ENCODE results near the gene MICALL2. TPM values are rescaled to one million over a fixed set of nuclear protein-coding genes. Genes with fewer than 3 reads are reported as not detected.

The MICALL2 gene
- total RNA-seq: 10 to 100 TPM; 68.6 to 83.2 TPM
- long read RNA-seq, partial matches to known transcripts: 42 of 71 reads
- long read RNA-seq, other reads (novel, unspliced or antisense): 21 of 71 reads

DNA sequence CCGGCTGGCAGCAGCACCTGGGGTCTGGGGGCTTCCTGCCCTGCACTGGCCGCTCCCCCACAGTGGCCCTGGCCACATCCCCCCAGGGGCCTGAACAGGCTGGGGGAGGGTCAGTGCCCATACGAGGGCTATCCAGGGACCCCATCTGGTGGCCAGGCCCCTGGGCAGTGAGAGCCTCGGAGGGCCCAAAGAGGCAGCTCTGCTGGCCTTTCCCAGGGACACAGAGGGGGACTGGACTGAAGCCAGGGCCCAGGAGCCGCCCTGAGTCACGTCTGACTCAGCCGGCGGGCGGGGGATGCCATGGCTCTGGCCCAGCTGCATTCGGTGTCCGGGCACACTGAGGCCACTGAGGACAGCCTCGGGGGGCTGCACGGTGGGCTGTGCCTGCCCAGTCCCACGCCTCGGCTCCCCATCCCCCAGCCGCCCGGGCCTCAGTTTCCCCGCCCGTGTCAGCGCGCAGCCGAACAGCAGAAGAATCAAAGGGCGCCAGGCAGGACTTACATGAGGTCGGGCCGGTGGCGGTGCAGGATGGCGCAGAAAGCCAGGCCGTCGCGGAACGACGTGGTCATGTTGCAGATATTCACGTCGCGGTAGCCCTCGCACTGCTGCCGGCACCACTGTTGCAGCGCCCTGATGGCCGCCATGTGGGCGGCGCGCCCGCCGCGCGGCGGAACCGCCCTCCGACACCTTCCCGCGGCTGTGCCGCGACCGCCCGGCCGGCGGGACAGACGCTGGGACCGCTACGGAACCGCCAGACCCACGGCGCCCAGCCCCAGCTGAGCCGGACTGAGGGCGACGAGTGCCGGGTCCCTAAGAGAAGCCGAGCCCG lies at the start of gene MICALL2:
TSS of gene MICALL2 (minus strand) at position 788 of the 829 bp plus-strand sequence. CDS start at position 644, 144 bp downstream.
- intact Hi-C loops (cut with DNase I, micrococcal nuclease): no loop called here
- DNase-seq: peak; percentile 81 to 83
- ATAC-seq: peak; percentile 13

- intact Hi-C loops (cut with DNase I, micrococcal nuclease): no loop called here
- ATAC-seq (no peak), DNase-seq (no peak)
These were observed 49.0 kb upstream of the MICALL2 start for GRCh38 chr7:1508277-1508758.

GRCh38 chr7:1505731-1506550 lies 46.7 kb upstream of the MICALL2 start:
- intact Hi-C loops (cut with DNase I, micrococcal nuclease): no loop called here
- ATAC-seq: no peak

DNA sequence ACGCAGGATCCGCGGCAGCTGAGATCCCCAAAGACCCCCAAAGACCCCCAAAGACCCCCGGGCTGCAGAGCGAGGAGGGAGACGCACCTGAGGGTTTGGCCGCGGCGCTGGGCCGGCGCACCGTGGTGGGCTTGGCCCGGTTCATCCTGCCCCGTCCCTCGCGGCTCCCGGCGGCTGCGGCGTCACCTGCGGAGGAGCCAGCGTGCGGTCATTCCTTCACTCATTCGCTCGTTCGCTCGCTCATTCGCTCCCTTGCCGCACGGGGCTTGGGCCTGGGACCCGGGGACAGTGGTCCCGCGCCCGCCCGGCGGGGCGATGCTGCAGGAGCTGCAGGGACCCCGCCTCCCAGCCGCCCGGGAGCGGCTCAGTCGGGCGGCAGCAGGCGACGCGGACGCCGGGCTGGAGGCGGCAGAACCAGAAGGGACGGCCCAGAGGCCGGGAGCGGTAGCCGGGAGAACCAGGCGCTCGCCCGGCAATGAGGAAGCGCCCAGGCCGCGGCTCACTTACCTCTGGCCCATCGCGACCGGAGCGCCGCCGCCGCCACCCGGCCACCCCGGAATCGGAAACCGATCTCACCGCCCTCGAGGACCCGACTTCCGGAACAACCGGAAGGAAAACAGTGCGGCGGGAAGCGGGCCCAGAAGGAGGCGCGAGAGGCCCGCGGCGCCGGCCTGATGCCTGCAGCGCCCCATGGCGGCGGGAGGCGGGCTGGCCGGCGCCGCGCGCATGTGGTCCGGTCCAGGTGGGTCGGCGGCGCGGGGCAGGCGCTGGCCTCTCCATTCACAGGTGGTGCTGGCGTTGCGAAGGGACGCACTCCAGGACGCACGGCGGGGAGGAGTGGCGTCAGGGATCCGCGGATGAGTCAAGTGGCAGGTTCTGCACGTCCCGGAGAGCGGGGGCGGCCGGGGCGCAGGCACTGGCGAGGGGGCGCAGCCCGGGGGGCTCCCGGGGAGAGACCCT lies 44.8 kb upstream of the MICALL2 start, which contains the start of gene INTS1:
TSS of gene INTS1 (minus strand) at position 574 of the 960 bp plus-strand sequence. CDS start at position 145, 429 bp downstream.
- DNase-seq (peak; percentile 91 to 93), ATAC-seq (peak; percentile 86)
- intact Hi-C loops (cut with DNase I, micrococcal nuclease): no loop called here

More at GRCh38 chr7:1505731-1506550, 46.7 kb upstream of the MICALL2 start:
- DNase-seq: peak in 1 of 2 donors; percentile 39

GRCh38 chr7:1503390-1503789 lies 44.1 kb upstream of the MICALL2 start:
- intact Hi-C loops (cut with DNase I, micrococcal nuclease): no loop called here
- DNase-seq: no peak
- ATAC-seq: no peak

DNA sequence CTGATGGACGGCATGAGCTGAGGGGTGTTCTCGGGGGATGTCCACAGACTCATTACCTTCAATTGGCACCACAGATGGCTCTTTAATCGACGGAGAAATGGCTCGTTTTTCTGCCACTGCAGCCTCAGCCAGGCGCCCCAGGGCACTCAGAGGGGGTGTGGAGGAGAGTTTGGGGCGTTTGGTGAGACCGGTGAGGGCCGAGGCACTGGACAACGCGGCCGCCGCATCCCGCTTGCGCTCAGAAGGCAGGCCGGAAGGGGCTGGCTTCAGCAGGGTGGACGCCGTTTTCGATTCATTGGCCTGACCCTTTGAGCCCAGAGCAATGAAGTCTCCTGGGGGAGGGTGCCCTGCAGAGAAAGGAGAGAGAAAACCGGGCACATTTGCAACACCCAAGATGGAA lies 43.6 kb upstream of the MICALL2 start:
- ATAC-seq (no peak), DNase-seq (no peak)
- intact Hi-C loops (cut with DNase I, micrococcal nuclease): no loop called here

DNA sequence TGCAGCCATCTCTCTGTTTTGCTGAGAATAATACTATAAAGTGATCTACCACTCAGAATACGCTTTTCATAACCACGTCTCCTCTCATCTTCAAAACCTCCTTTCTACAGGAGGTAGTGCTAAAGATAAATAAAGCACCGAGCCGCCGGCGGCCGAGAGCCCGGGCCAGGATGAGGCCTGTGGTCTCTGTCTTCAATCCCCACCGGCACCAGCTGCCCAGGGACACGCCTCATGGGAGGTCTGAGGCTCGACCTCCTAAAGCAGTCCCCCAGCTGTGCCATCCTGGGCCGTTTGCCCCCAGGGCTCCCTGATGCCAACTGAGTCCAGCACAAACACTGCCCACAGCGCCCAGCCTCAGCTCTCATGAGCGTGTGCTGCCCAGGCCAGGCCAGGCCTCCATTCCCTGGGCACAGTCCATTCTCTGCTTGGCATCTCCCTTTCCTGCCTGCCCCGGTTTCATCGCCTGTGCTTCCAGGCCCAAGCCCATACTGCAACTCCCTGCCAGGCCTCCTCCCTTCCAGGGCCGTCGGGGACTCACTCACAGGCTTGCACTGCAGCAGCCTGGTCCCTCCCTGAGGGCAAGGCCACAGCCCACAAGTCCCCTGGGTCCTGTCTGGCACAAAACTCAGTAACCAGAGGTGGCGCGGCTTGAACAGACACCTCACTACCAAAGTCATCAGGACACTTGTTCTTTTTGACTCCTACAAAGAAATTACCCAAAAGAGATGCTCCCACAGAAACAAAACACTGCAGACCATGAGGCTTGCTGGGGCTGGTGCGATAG lies 42.4 kb upstream of the MICALL2 start:
- intact Hi-C loops (cut with DNase I, micrococcal nuclease): no loop called here
- DNase-seq (no peak), ATAC-seq (no peak)

GRCh38 chr7:1500064-1500807 lies 41.0 kb upstream of the MICALL2 start:
- DNase-seq: no peak
- intact Hi-C loops (cut with DNase I, micrococcal nuclease): no loop called here
- ATAC-seq: no peak

DNA sequence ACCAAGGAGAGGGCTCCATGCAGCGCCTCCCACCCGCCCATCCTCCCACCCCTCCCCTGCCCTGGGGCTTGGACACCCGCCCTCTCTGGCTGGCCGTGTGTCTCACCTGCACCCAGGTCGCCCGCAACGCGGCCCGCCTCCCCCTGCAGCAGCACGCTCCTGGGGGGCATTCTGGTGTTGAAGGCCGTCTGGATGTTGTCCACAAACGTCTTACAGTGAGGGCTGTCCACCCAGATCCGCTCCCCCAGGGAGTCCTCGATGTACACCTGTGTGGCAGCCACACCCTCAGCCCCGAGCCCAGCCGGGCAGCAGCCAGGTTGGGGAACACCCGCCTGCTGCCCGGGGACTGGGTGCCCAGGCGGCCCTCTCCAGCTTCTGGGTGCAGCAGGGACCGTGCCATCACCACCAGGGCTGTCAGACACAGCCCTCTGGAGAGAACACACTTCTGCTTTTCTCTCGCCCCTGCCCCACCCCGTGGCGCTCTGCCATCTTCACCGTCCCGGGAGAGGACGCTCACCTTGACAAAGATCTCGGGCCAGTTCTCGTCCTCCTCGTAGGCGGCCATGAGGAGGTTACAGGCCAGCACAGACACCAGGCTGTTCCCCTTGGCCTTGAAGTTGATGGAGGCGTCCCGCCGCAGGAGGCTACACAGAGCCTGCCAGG lies 40.2 kb upstream of the MICALL2 start:
- intact Hi-C loops (cut with DNase I, micrococcal nuclease): no loop called here
- no peak for ATAC-seq
- DNase-seq: no peak

- ATAC-seq (no peak), DNase-seq (no peak)
- intact Hi-C loops (cut with DNase I, micrococcal nuclease): no loop called here
These were observed 39.4 kb upstream of the MICALL2 start for GRCh38 chr7:1498370-1499305.

- no peak for ATAC-seq
- intact Hi-C loops (cut with DNase I, micrococcal nuclease): no loop called here
- no peak for DNase-seq
These were observed 38.1 kb upstream of the MICALL2 start for GRCh38 chr7:1497293-1497927.

GRCh38 chr7:1496531-1497292 lies 37.4 kb upstream of the MICALL2 start:
- no peak for ATAC-seq
- no peak for DNase-seq
- intact Hi-C loops (cut with DNase I, micrococcal nuclease): no loop called here

DNA sequence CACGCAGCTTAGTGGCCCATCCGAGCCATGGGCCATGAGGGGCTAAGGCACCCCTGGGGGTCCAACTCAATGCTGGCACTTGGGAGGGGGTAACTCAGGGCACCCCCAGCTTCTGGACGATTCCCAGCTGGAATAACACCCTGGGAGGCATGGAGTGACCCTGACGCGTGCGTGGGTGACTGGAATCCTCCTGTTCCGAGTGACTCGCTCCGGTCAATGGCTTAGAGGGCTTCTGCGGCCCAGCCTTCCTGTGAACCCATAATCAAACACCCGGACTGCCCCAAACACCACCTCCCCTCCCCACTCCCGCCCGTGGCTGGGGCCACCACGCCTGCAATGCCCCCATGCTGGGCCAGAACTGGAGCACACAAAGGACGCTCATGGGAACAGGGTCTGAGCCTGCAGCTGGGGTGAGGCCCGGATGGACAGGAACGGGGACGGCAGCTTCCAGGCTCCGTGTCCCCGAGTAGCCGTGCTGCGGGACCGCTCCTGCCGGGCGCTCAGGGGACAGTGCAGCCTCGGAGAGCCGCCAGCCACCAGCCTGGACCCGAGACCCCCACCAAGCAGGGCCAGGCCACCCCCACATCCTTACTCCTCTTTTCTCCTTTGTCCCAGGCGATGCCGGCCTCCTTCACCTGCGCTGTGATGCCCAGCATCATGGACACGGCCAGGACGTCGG lies 36.4 kb upstream of the MICALL2 start:
- ATAC-seq: no peak
- no peak for DNase-seq
- intact Hi-C loops (cut with DNase I, micrococcal nuclease): no loop called here

Measured in left colon (tissue), 2 donors.